Measurements from ENCODE around the gene GATB. TPM values are rescaled to one million over a fixed set of nuclear protein-coding genes. Genes with fewer than 3 reads are reported as not detected.
A peak's percentile ranks its signal among the peaks of the same experiment; 100 is the strongest.

The GATB gene
- polyA plus RNA-seq, 1 donor from 2014 or later, result 15.8 TPM

- H3K27me3 Mint-ChIP-seq, result peaks cover 8% of the 10 kb centered on the region
These were observed 36.3 kb upstream of the GATB start for GRCh38 chr4:151797131-151797530.

GRCh38 chr4:151796106-151796505 is 35.3 kb upstream of the GATB start:
- H3K27ac Mint-ChIP-seq, result no peak overlapping the region
- H3K4me1 Mint-ChIP-seq, result no peaks in the 10 kb centered on the region
- H3K9me3 Mint-ChIP-seq, result no peaks in the 10 kb centered on the region
- H3K4me3 Mint-ChIP-seq, result no peak overlapping the region
- peaks cover 10% of the 10 kb centered on the region for H3K27me3 Mint-ChIP-seq
- H3K36me3 Mint-ChIP-seq, result no peaks in the 10 kb centered on the region

More at GRCh38 chr4:151797131-151797530, 36.3 kb upstream of the GATB start:
- no peak overlapping the region for H3K4me3 Mint-ChIP-seq
- no peaks in the 10 kb centered on the region for H3K4me1 Mint-ChIP-seq
- H3K27ac Mint-ChIP-seq, result no peak overlapping the region
- no peaks in the 10 kb centered on the region for H3K36me3 Mint-ChIP-seq
- no peaks in the 10 kb centered on the region for H3K9me3 Mint-ChIP-seq

GRCh38 chr4:151792995-151793394 is 32.2 kb upstream of the GATB start:
- Mint-ChIP-seq H3K36me3 (no peaks in the 10 kb centered on the region), H3K4me1 (no peaks in the 10 kb centered on the region), H3K27ac (no peak overlapping the region), H3K27me3 (peaks cover 11% of the 10 kb centered on the region), H3K4me3 (no peak overlapping the region), H3K9me3 (no peaks in the 10 kb centered on the region)

GRCh38 chr4:151792530-151792929 is 31.7 kb upstream of the GATB start:
- H3K9me3 Mint-ChIP-seq, result no peaks in the 10 kb centered on the region
- peaks cover 11% of the 10 kb centered on the region for H3K27me3 Mint-ChIP-seq
- no peak overlapping the region for H3K27ac Mint-ChIP-seq
- no peaks in the 10 kb centered on the region for H3K36me3 Mint-ChIP-seq
- H3K4me1 Mint-ChIP-seq, result no peaks in the 10 kb centered on the region
- no peak overlapping the region for H3K4me3 Mint-ChIP-seq

- H3K4me3 Mint-ChIP-seq, result no peak overlapping the region
- H3K9me3 Mint-ChIP-seq, result no peaks in the 10 kb centered on the region
- no peaks in the 10 kb centered on the region for H3K4me1 Mint-ChIP-seq
- no peak overlapping the region for H3K27ac Mint-ChIP-seq
- peaks cover 14% of the 10 kb centered on the region for H3K27me3 Mint-ChIP-seq
- H3K36me3 Mint-ChIP-seq, result peaks cover 2% of the 10 kb centered on the region
These were observed 27.2 kb upstream of the GATB start for GRCh38 chr4:151788021-151788420.

- H3K4me1 Mint-ChIP-seq, result no peaks in the 10 kb centered on the region
- no peak overlapping the region for H3K4me3 Mint-ChIP-seq
- peaks cover 2% of the 10 kb centered on the region for H3K36me3 Mint-ChIP-seq
- H3K27ac Mint-ChIP-seq, result no peak overlapping the region
- no peaks in the 10 kb centered on the region for H3K9me3 Mint-ChIP-seq
- peaks cover 13% of the 10 kb centered on the region for H3K27me3 Mint-ChIP-seq
These were observed 25.3 kb upstream of the GATB start for GRCh38 chr4:151786158-151786495.

- Mint-ChIP-seq H3K27me3 (peaks cover 13% of the 10 kb centered on the region), H3K36me3 (peaks cover 2% of the 10 kb centered on the region), H3K27ac (peak overlapping the region in 1 of 3 donors; percentile 19), H3K4me1 (no peaks in the 10 kb centered on the region), H3K4me3 (no peak overlapping the region), H3K9me3 (no peaks in the 10 kb centered on the region)
These were observed 24.8 kb upstream of the GATB start for GRCh38 chr4:151785484-151786157.

- H3K27ac Mint-ChIP-seq, result no peak overlapping the region
- H3K4me1 Mint-ChIP-seq, result no peaks in the 10 kb centered on the region
- peaks cover 15% of the 10 kb centered on the region for H3K27me3 Mint-ChIP-seq
- no peak overlapping the region for H3K4me3 Mint-ChIP-seq
- H3K9me3 Mint-ChIP-seq, result no peaks in the 10 kb centered on the region
- H3K36me3 Mint-ChIP-seq, result peaks cover 2% of the 10 kb centered on the region
These were observed 23.9 kb upstream of the GATB start for GRCh38 chr4:151784706-151785105.

- H3K4me3 Mint-ChIP-seq, result no peak overlapping the region
- no peaks in the 10 kb centered on the region for H3K9me3 Mint-ChIP-seq
- peaks cover 15% of the 10 kb centered on the region for H3K27me3 Mint-ChIP-seq
- peaks cover 2% of the 10 kb centered on the region for H3K36me3 Mint-ChIP-seq
- H3K4me1 Mint-ChIP-seq, result no peaks in the 10 kb centered on the region
- no peak overlapping the region for H3K27ac Mint-ChIP-seq
These were observed 23.1 kb upstream of the GATB start for GRCh38 chr4:151783867-151784266.

GRCh38 chr4:151782296-151782695 is 21.5 kb upstream of the GATB start:
- Mint-ChIP-seq H3K4me3 (no peak overlapping the region), H3K4me1 (no peaks in the 10 kb centered on the region)

GRCh38 chr4:151781026-151781425 is 20.2 kb upstream of the GATB start:
- no peak overlapping the region for H3K4me3 Mint-ChIP-seq
- peaks cover 0 to 2% (median under 1%) of the 10 kb centered on the region in 3 donors for H3K9me3 Mint-ChIP-seq
- peaks cover 26% of the 10 kb centered on the region for H3K27me3 Mint-ChIP-seq
- no peak overlapping the region for H3K27ac Mint-ChIP-seq
- H3K4me1 Mint-ChIP-seq, result no peaks in the 10 kb centered on the region
- H3K36me3 Mint-ChIP-seq, result peaks cover 2% of the 10 kb centered on the region

More at GRCh38 chr4:151782296-151782695, 21.5 kb upstream of the GATB start:
- Mint-ChIP-seq H3K27ac (no peak overlapping the region), H3K36me3 (peaks cover 2% of the 10 kb centered on the region), H3K27me3 (peaks cover 21% of the 10 kb centered on the region), H3K9me3 (no peaks in the 10 kb centered on the region)

GRCh38 chr4:151777471-151777870 is 16.7 kb upstream of the GATB start:
- Mint-ChIP-seq H3K27me3 (peaks cover 17% of the 10 kb centered on the region), H3K36me3 (no peaks in the 10 kb centered on the region), H3K4me1 (no peaks in the 10 kb centered on the region), H3K9me3 (peaks cover 3 to 27% (median 16%) of the 10 kb centered on the region in 3 donors), H3K4me3 (no peak overlapping the region), H3K27ac (no peak overlapping the region)

GRCh38 chr4:151774324-151774723 is 13.5 kb upstream of the GATB start:
- no peaks in the 10 kb centered on the region for H3K36me3 Mint-ChIP-seq
- peaks cover 3 to 27% (median 16%) of the 10 kb centered on the region in 3 donors for H3K9me3 Mint-ChIP-seq
- peaks cover 13% of the 10 kb centered on the region for H3K27me3 Mint-ChIP-seq
- H3K4me3 Mint-ChIP-seq, result peak overlapping the region in 1 of 4 donors; percentile 23
- H3K4me1 Mint-ChIP-seq, result no peaks in the 10 kb centered on the region
- H3K27ac Mint-ChIP-seq, result no peak overlapping the region

GRCh38 chr4:151772274-151772673 is 11.5 kb upstream of the GATB start:
- peaks cover 7% of the 10 kb centered on the region for H3K27me3 Mint-ChIP-seq
- no peaks in the 10 kb centered on the region for H3K4me1 Mint-ChIP-seq
- H3K27ac Mint-ChIP-seq, result no peak overlapping the region
- H3K4me3 Mint-ChIP-seq, result no peak overlapping the region
- H3K9me3 Mint-ChIP-seq, result peaks cover 3 to 27% (median 16%) of the 10 kb centered on the region in 3 donors
- H3K36me3 Mint-ChIP-seq, result no peaks in the 10 kb centered on the region

GRCh38 chr4:151771664-151772063 is 10.9 kb upstream of the GATB start:
- Mint-ChIP-seq H3K27ac (no peak overlapping the region), H3K4me1 (no peaks in the 10 kb centered on the region), H3K27me3 (peaks cover 5% of the 10 kb centered on the region), H3K9me3 (peaks cover 3 to 27% (median 16%) of the 10 kb centered on the region in 3 donors), H3K36me3 (no peaks in the 10 kb centered on the region), H3K4me3 (no peak overlapping the region)

- Mint-ChIP-seq H3K4me1 (no peaks in the 10 kb centered on the region), H3K27ac (no peak overlapping the region), H3K4me3 (no peak overlapping the region), H3K9me3 (peaks cover 3 to 19% (median 11%) of the 10 kb centered on the region in 3 donors), H3K27me3 (peaks cover under 1% of the 10 kb centered on the region), H3K36me3 (no peaks in the 10 kb centered on the region)
These were observed 9.3 kb upstream of the GATB start for GRCh38 chr4:151770154-151770553.

Data from IgD-negative memory B cell (primary cell).